ENCODE measurements around the gene TAF4. TPM values are rescaled to one million over a fixed set of nuclear protein-coding genes. Genes with fewer than 3 reads are reported as not detected.

The TAF4 gene
- polyA plus RNA-seq, 4 donors, result 4.6 to 18.3 (median 7.9) TPM

GRCh38 chr20:62103508-62104233, 38.0 kb upstream of the TAF4 start:
- H3K4me1 ChIP-seq (ENCODE audit: control insufficient read depth in 3 of 3, insufficient read depth in 2 of 3, low read depth in 1 of 3, low read length in 2 of 3), result peaks cover 0 to 6% (median 0%) of the 10 kb centered on the region in 3 donors
- H3K27ac ChIP-seq (ENCODE audit: low read depth in 1 of 3, low read length in 2 of 3), result no peak overlapping the region
- no peaks in the 10 kb centered on the region for H3K36me3 ChIP-seq (ENCODE audit: control insufficient read depth in 3 of 3, insufficient read depth in 2 of 3, low read depth in 1 of 3, low read length in 3 of 3)
- FAIRE-seq (no peak), DNase-seq (no peak)
- no peak overlapping the region for H3K4me3 ChIP-seq (ENCODE audit: low read depth in 1 of 3, low read length in 3 of 3)
- peaks cover 0 to 5% (median 0%) of the 10 kb centered on the region in 3 donors for H3K27me3 ChIP-seq (ENCODE audit: control insufficient read depth in 3 of 3, insufficient read depth in 3 of 3, low read length in 3 of 3)
- H3K9me3 ChIP-seq (ENCODE audit: control insufficient read depth in 2 of 2, insufficient read depth in 1 of 2, low read depth in 1 of 2, low read length in 1 of 2), result peaks cover 4 to 33% of the 10 kb centered on the region in 2 donors
- 77 to 85% (median 81%) methylated on average over 20 to 21 of the region's 21 CpGs for WGBS, 3 donors

- WGBS, 3 donors, result 89 to 94% (median 93%) methylated on average over 4 of the region's 4 CpGs
- Histone ChIP-seq H3K4me3 (ENCODE audit: low read depth in 1 of 3, low read length in 3 of 3) (no peak overlapping the region), H3K9me3 (ENCODE audit: control insufficient read depth in 2 of 2, insufficient read depth in 1 of 2, low read depth in 1 of 2, low read length in 1 of 2) (peaks cover 0 to 12% of the 10 kb centered on the region in 2 donors), H3K4me1 (ENCODE audit: control insufficient read depth in 3 of 3, insufficient read depth in 2 of 3, low read depth in 1 of 3, low read length in 2 of 3) (peaks cover 0 to 6% (median 0%) of the 10 kb centered on the region in 3 donors), H3K27ac (ENCODE audit: low read depth in 1 of 3, low read length in 2 of 3) (no peak overlapping the region), H3K36me3 (ENCODE audit: control insufficient read depth in 3 of 3, insufficient read depth in 2 of 3, low read depth in 1 of 3, low read length in 3 of 3) (no peaks in the 10 kb centered on the region), H3K27me3 (ENCODE audit: control insufficient read depth in 3 of 3, insufficient read depth in 3 of 3, low read length in 3 of 3) (peaks cover 0 to 5% (median 0%) of the 10 kb centered on the region in 3 donors)
- DNase-seq (no peak), FAIRE-seq (no peak)
These were observed 35.4 kb upstream of the TAF4 start for GRCh38 chr20:62101078-62101477.

DNA sequence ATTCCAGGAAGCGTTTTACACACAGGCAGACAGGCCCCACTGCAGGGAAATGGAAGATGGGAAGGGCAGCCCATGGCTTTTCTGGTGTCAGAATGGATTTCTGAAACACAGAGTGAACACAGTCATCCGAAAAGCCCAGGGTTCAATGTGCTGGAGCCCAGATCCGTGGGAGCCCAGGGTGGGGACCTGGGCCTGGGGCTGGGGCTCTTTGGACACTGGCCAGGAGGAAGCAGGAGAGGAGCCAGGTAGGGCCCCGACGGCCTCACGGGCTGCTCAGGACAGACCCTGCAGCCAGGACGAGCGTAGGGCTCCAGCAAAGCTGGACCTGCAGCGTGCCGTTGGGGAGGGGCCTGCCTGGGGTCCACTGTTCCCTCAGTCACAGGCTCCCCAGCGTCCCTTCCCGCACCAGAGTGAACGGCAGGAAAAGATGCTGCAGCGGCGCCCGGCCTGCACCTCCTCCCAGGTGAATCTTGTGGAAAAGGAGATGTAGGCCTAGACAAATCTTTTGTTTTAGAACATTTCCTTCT, 32.3 kb upstream of the TAF4 start:
- no peak overlapping the region for H3K4me3 ChIP-seq (ENCODE audit: low read depth in 1 of 3, low read length in 3 of 3)
- H3K27ac ChIP-seq (ENCODE audit: low read depth in 1 of 3, low read length in 2 of 3), result no peak overlapping the region
- FAIRE-seq (no peak), DNase-seq (no peak)
- peaks cover 0 to 12% of the 10 kb centered on the region in 2 donors for H3K9me3 ChIP-seq (ENCODE audit: control insufficient read depth in 2 of 2, insufficient read depth in 1 of 2, low read depth in 1 of 2, low read length in 1 of 2)
- H3K36me3 ChIP-seq (ENCODE audit: control insufficient read depth in 3 of 3, insufficient read depth in 2 of 3, low read depth in 1 of 3, low read length in 3 of 3), result no peaks in the 10 kb centered on the region
- H3K4me1 ChIP-seq (ENCODE audit: control insufficient read depth in 3 of 3, insufficient read depth in 2 of 3, low read depth in 1 of 3, low read length in 2 of 3), result no peaks in the 10 kb centered on the region
- peaks cover 0 to 2% (median 0%) of the 10 kb centered on the region in 3 donors for H3K27me3 ChIP-seq (ENCODE audit: control insufficient read depth in 3 of 3, insufficient read depth in 3 of 3, low read length in 3 of 3)
- 75 to 79% (median 79%) methylated on average over 14 to 16 of the region's 16 CpGs for WGBS, 3 donors

DNA sequence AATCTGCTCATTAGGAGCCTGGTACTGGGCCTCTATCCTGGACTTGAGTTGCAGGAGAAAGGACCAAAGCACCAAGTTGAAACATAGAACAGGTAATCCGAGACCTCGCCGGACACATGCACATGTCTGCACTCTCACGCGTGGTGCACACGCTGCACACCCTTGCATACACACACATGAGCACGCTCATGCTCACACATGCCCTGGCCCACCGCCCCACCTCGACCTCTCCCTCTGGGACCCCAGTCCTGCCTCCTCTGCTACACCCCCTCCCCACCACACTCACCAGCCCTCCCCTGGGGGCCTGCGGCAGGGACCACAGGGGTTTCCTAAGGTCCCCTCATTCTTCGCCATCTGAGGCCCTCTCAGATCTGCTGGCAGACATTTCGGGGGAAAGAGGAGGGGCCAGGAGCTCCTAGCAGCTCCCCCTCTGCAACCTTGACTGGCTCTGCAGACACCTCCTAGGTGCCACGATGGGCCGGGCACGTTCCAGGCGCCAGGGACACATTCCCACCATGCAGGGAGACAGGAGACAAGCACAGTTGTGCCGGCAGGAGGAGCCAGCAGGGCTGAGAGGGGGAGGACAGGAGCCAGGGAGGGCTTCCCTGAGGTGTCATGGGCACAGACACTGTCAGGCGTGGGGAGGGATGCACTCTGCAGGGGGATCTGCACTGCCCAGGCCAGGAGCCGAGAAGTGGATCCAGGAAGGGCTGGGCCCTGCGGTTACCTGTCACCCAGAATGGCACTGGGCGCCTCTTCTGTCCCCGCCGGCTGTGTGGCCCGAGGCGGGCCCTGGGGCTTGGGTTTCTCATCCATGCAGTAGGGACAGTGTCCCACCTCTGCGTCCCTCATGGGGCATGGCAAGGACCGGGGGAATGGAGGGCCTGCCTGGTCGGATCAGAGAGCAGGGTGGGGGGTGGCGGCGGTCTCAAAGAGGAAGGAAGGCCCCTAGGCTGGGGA, 31.0 kb upstream of the TAF4 start:
- no peaks in the 10 kb centered on the region for H3K4me1 ChIP-seq (ENCODE audit: control insufficient read depth in 3 of 3, insufficient read depth in 2 of 3, low read depth in 1 of 3, low read length in 2 of 3)
- no peak overlapping the region for H3K4me3 ChIP-seq (ENCODE audit: low read depth in 1 of 3, low read length in 3 of 3)
- peaks cover 0 to 2% (median 0%) of the 10 kb centered on the region in 3 donors for H3K27me3 ChIP-seq (ENCODE audit: control insufficient read depth in 3 of 3, insufficient read depth in 3 of 3, low read length in 3 of 3)
- DNase-seq, result no peak
- peaks cover 0 to 12% of the 10 kb centered on the region in 2 donors for H3K9me3 ChIP-seq (ENCODE audit: control insufficient read depth in 2 of 2, insufficient read depth in 1 of 2, low read depth in 1 of 2, low read length in 1 of 2)
- no peak overlapping the region for H3K27ac ChIP-seq (ENCODE audit: low read depth in 1 of 3, low read length in 2 of 3)
- WGBS, 3 donors, result 88 to 94% (median 89%) methylated on average over 29 to 30 of the region's 30 CpGs
- FAIRE-seq, result no peak
- H3K36me3 ChIP-seq (ENCODE audit: control insufficient read depth in 3 of 3, insufficient read depth in 2 of 3, low read depth in 1 of 3, low read length in 3 of 3), result no peaks in the 10 kb centered on the region

DNA sequence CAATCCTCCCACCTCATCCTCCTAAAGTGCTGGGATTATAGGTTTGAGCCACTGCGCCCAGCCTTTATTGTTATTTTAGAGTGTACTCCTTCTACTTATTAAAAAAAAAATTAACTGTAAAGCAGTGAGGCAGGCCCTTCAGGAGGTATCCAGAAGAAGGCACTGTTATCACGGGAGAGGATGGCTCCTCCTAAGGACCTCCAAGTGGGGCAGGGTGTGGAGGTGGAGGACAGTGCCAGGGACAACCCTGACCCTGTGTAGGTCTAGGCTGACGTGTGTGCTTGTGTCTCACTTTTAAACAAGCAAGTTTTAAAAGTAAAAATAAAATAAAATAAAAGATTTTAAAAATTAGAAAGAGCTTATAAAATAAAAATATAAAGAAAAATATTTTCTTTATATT, 23.7 kb upstream of the TAF4 start:
- Histone ChIP-seq H3K4me3 (ENCODE audit: low read depth in 1 of 3, low read length in 3 of 3) (no peak overlapping the region), H3K36me3 (ENCODE audit: control insufficient read depth in 3 of 3, insufficient read depth in 2 of 3, low read depth in 1 of 3, low read length in 3 of 3) (no peaks in the 10 kb centered on the region), H3K9me3 (ENCODE audit: control insufficient read depth in 2 of 2, insufficient read depth in 1 of 2, low read depth in 1 of 2, low read length in 1 of 2) (no peaks in the 10 kb centered on the region), H3K27ac (ENCODE audit: low read depth in 1 of 3, low read length in 2 of 3) (no peak overlapping the region), H3K4me1 (ENCODE audit: control insufficient read depth in 3 of 3, insufficient read depth in 2 of 3, low read depth in 1 of 3, low read length in 2 of 3) (no peaks in the 10 kb centered on the region), H3K27me3 (ENCODE audit: control insufficient read depth in 3 of 3, insufficient read depth in 3 of 3, low read length in 3 of 3) (peaks cover 0 to 5% (median 0%) of the 10 kb centered on the region in 3 donors)
- DNase-seq (no peak), FAIRE-seq (no peak)
- 45 to 52% (median 45%) methylated on average over 3 of the region's 3 CpGs for WGBS, 3 donors

- no peaks in the 10 kb centered on the region for H3K36me3 ChIP-seq (ENCODE audit: control insufficient read depth in 3 of 3, insufficient read depth in 2 of 3, low read depth in 1 of 3, low read length in 3 of 3)
- no peaks in the 10 kb centered on the region for H3K9me3 ChIP-seq (ENCODE audit: control insufficient read depth in 2 of 2, insufficient read depth in 1 of 2, low read depth in 1 of 2, low read length in 1 of 2)
- WGBS, 3 donors, result 53 to 63% (median 59%) methylated on average over 15 of the region's 15 CpGs
- peaks cover 0 to 5% (median 0%) of the 10 kb centered on the region in 3 donors for H3K27me3 ChIP-seq (ENCODE audit: control insufficient read depth in 3 of 3, insufficient read depth in 3 of 3, low read length in 3 of 3)
- no peak overlapping the region for H3K27ac ChIP-seq (ENCODE audit: low read depth in 1 of 3, low read length in 2 of 3)
- H3K4me1 ChIP-seq (ENCODE audit: control insufficient read depth in 3 of 3, insufficient read depth in 2 of 3, low read depth in 1 of 3, low read length in 2 of 3), result no peaks in the 10 kb centered on the region
- DNase-seq (peak; percentile 17 to 62), FAIRE-seq (no peak)
- H3K4me3 ChIP-seq (ENCODE audit: low read depth in 1 of 3, low read length in 3 of 3), result no peak overlapping the region
These were observed 22.8 kb upstream of the TAF4 start for GRCh38 chr20:62088258-62089127.

DNA sequence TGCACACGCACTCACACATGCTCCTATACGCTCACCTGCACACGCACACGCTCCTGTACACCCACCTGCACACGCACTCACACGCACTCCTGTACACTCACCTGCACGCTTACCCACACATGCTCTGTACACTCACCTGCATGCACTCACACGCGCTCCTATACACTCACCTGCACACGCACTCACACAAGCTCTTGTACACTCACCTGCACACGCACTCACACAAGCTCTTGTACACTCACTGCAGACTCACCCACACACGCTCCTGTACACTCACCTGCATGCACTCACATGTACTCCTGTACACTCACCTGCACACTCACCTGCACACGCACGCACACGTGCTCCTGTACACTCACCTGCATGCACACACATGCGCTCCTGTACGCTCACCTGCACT, 22.0 kb upstream of the TAF4 start:
- Histone ChIP-seq H3K36me3 (ENCODE audit: control insufficient read depth in 3 of 3, insufficient read depth in 2 of 3, low read depth in 1 of 3, low read length in 3 of 3) (no peaks in the 10 kb centered on the region), H3K27ac (ENCODE audit: low read depth in 1 of 3, low read length in 2 of 3) (no peak overlapping the region), H3K9me3 (ENCODE audit: control insufficient read depth in 2 of 2, insufficient read depth in 1 of 2, low read depth in 1 of 2, low read length in 1 of 2) (no peaks in the 10 kb centered on the region), H3K4me1 (ENCODE audit: control insufficient read depth in 3 of 3, insufficient read depth in 2 of 3, low read depth in 1 of 3, low read length in 2 of 3) (no peaks in the 10 kb centered on the region), H3K4me3 (ENCODE audit: low read depth in 1 of 3, low read length in 3 of 3) (no peak overlapping the region), H3K27me3 (ENCODE audit: control insufficient read depth in 3 of 3, insufficient read depth in 3 of 3, low read length in 3 of 3) (peaks cover 0 to 5% (median 0%) of the 10 kb centered on the region in 3 donors)
- no peak for DNase-seq
- WGBS, 3 donors, result 89 to 93% (median 91%) methylated on average over 17 of the region's 17 CpGs
- FAIRE-seq, result no peak

Measured in small intestine (tissue), 7 donors.